ENCODE data around the gene ROBO1.

DNA sequence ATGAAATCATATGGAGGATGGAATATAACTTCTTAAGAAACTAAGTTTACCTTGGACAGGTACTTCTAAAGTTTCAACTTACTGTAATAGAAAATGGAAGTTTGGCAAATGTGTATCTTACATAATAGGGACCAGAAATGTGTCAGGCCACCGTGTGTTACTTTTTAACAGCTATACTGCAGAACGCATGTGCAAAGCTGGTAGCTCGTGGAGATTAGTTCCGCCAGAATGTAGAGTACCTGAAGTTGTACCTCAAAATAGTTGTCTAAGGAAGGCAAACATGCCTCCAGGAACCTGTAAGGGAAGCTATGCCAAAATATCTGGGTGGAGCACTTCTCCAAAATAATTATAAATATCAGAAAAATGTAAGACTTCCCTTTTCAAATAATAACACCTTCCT, 920.6 kb downstream of the ROBO1 start:
- TF ChIP-seq POLR2AphosphoS5 (IDR thresholded peaks at IDR 0.05; ENCODE audit: low read depth, low read length) (no peak), POLR2A (IDR thresholded peaks at IDR 0.05; ENCODE audit: low read depth, low read length) (no peak), TAF1 (IDR thresholded peaks at IDR 0.05; ENCODE audit: borderline replicate concordance, low read depth, low read length) (no peak)

Data from GM12892 (cell line).